GM18526 (cell line): ENCODE results near the gene TTI1.

ENCODE experiments used
- POLR2A ChIP-seq: IDR thresholded peaks from 3 replicates; pipeline ENCODE4 v1.6.1; 2011; ENCODE audit not compliant: insufficient read length; ENCODE audit errors: extremely low read depth

Gene TTI1

DNA sequence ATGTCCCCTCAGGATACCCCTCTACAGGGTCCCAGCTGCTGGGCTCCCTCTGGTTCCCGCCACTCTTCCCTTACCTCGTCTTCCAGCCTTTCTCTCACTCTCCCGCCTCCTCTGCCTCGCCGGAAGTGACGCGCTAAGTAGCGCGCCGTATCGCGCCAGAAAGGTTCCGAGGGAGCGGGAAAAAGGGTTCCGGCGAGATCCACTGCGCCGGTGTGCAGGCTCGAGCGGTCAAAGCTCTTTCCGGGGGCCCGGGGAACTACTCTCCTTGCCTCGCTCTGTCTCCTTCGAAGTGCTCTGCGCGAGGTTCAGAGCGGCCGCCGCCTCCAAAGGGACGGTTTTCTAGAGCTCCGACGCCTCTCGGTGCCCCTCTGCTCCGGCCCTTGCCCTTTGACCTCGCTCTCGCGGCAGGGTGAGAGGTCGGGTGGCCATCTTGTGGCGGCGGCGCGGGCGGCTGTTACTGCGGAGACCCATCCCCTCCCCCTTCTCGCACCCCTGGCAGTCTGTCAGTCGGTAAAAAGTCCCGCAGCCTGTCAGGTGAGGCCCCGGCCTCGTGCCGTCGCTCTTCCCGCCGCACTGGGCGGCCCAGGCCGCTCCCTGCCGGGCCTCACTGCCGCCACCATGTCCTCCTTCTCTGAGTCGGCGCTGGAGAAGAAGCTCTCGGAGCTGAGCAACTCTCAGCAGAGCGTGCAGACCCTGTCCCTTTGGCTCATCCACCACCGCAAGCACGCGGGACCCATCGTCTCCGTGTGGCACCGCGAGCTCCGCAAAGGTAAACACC, at the start of gene TTI1, which contains the start of gene RPRD1B:
TTI1 (minus strand) TSS at position 127 of the 778 bp plus-strand sequence. CDS start 19,640 bp downstream, outside the sequence.
RPRD1B (plus strand) TSS at position 417 of the 778 bp plus-strand sequence; CDS start at position 619, 202 bp downstream.
- TF ChIP-seq POLR2A: peak; percentile 55

DNA sequence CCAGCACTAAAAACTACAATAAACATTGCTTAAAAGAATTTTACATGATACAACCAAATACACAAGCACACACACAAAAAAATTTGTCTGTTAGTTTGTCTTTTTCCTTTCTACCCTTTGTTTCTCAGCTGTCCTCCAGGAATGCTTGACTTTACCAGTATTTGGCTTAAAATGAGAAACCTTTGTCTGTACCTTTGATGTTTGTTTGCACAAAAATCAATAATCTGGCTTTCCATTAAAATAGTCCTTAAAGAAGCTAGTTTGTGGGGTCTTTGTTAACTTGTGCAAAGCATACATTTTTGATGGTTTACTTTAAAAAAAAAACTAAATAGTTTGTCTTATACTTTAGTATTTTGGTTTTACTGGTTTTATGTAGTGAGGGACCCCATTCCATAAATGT, 49.6 kb upstream of the TTI1 start:
- no peak for TF ChIP-seq POLR2A

DNA sequence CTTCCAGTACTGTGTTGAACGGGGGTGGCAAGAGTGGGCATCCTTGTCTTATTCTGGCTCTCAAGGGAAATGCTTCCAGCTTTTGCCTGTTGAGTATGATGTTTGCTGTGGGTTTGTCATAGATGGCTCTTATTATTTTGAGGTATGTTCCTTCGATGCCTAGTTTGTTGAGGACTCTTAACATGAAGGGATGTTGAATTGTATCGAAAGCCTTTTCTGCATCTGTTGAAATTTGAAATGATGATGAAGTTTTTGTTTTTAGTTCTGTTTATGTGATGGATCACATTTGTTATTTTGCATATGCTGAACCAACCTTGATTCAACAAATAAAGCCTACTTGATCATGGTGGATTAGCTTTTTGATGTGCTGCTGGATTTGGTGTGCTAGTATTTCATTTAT, 48.3 kb upstream of the TTI1 start:
- no peak for TF ChIP-seq POLR2A

DNA sequence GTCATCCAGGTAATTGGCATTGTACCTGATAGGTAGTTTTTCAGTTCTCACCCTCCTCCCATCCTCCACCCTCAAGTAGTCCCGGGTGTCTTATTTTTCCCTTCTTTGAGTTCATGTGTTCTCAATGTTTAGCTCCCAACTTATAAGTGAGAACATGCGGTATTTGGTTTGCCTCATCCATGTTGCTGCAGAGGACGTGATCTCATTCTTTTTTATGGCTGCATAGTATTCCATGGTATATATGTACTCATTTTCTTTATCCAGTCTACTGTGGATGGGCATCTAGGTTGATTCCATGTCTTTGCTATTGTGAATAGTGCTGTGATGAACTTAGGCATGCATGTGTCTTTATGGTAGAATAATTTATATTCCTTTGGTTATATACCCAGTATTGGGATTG, 46.1 kb upstream of the TTI1 start:
- no peak for TF ChIP-seq POLR2A

GRCh38 chr20:38078084-38078483, 44.8 kb upstream of the TTI1 start:
- TF ChIP-seq POLR2A: no peak

GRCh38 chr20:38076548-38076947, 43.3 kb upstream of the TTI1 start:
- TF ChIP-seq POLR2A: no peak

- no peak for TF ChIP-seq POLR2A
These were observed 42.1 kb upstream of the TTI1 start for GRCh38 chr20:38075161-38075998.

DNA sequence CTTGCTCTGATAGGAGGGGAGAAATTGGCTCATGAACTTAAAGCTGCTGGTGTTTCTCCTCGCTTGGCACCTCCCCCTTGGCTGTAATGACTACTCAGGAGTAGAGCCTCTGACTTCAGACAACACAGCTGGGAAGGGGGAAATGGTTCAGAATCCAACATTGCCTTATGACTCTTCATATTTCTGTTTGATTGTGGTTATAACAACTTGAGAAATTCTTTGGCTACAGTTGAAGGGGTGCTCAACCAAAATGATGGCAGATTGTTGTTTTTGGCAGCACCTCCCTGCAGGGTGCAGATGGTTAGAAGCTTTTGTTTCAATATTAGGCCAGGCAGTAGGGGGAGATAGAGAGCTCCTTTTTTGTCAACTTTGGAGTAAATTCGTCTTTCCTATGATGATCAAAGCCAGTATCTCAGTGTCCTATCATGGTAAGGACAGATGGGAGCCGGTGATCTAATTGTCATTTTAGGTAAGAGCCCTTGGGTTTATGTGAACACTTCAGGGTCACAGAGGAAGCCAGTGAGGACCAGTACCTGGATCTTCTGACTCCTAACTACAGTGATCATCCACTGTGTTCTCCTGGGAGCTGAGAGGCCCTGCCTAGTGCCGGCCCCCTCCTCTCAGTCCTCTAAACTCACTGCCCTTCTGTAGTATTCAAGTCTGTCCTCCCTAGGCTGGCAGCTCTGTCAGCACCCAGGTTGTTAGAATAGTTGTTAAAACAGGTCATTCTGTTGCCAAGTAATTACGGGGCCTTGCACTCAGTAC, 40.2 kb upstream of the TTI1 start:
- TF ChIP-seq POLR2A: no peak

- TF ChIP-seq POLR2A: no peak
These were observed 39.6 kb upstream of the TTI1 start for GRCh38 chr20:38072898-38073297.

GRCh38 chr20:38067717-38068365, 34.6 kb upstream of the TTI1 start:
- TF ChIP-seq POLR2A: no peak

- TF ChIP-seq POLR2A: no peak
These were observed 33.9 kb upstream of the TTI1 start for GRCh38 chr20:38066969-38067716.

DNA sequence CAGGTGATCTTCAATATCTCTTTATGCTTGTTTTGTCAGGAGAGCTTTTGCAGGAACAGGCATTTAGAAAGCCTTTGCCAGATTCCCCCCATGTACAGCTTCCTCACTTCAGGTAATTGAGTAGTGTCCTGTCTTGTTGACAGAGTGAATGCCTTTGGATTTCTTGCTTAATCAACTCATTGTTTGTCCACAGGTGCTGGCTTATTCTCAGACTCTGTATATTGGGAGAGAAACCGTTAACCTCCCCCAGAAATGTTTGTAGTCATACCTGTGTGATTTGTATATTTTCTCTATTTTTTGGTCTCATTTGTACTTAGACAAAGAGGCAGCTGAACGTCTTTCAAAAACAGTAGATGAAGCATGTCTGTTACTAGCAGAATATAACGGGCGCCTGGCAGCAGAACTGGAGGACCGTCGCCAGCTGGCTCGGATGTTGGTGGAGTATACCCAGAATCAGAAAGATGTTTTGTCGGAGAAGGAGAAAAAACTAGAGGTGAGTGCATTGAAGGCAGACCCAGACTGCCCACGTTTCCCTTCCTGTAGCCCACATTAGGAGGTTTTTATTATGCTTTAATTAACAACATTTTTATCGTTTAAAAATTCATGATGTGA, 32.6 kb upstream of the TTI1 start:
- TF ChIP-seq POLR2A: no peak

- no peak for TF ChIP-seq POLR2A
These were observed 30.8 kb upstream of the TTI1 start for GRCh38 chr20:38063911-38064530.

GRCh38 chr20:38062890-38063289, 29.6 kb upstream of the TTI1 start:
- no peak for TF ChIP-seq POLR2A

GRCh38 chr20:38061109-38061508, 27.9 kb upstream of the TTI1 start:
- no peak for TF ChIP-seq POLR2A
